SJSA1 (cell line): ENCODE measurements around the gene CHRNB4. TPM values are rescaled to one million over a fixed set of nuclear protein-coding genes. Genes with fewer than 3 reads are reported as not detected.

Experiments used
- DNase-seq, 2 experiments: peaks; one replicate each; pipeline ENCODE4 v3.0.0-alpha.2; 2015 to 2020; ENCODE audit warnings: low spot score in 2 of 2, low read depth in 1 of 2
- H3K27ac ChIP-seq: fragments of 250-450 bp; sonication (Bioruptor Pico); 2 replicates; pipeline ENCODE4 v1.5.1; 2020; ENCODE audit warnings: mild to moderate bottlenecking, moderate library complexity
- H3K27me3 ChIP-seq: fragments of 250-450 bp; sonication (Bioruptor Pico); replicated peaks from 2 replicates; pipeline ENCODE4 v1.5.1; 2020; ENCODE audit warnings: mild to moderate bottlenecking, moderate library complexity
- H3K36me3 ChIP-seq: fragments of 250-450 bp; sonication (Bioruptor Pico); 2 replicates; pipeline ENCODE4 v1.5.1; 2020; ENCODE audit warnings: mild to moderate bottlenecking
- H3K4me1 ChIP-seq: fragments of 250-450 bp; sonication (Bioruptor Pico); replicated peaks from 2 replicates; pipeline ENCODE4 v1.6.1; 2021; ENCODE audit warnings: mild to moderate bottlenecking
- H3K4me3 ChIP-seq: fragments of 250-450 bp; sonication (Bioruptor Pico); 2 replicates; pipeline ENCODE4 v1.5.1; 2020; ENCODE audit warnings: mild to moderate bottlenecking
- H3K9me3 ChIP-seq: fragments of 250-450 bp; sonication (Bioruptor Pico); replicated peaks from 2 replicates; pipeline ENCODE4 v1.5.1; 2020; ENCODE audit warnings: mild to moderate bottlenecking
- total RNA-seq: library from RNA; depleted of rRNA; stranded (reverse); fragments of >200 nt; shearing (Covaris generic); gene quantifications from 2 replicates; pipeline ENCODE4 v1.2.3, GENCODE V29; 2014

The CHRNB4 gene
- total RNA-seq, 1 experiment from 2014 or later: not detected

DNA sequence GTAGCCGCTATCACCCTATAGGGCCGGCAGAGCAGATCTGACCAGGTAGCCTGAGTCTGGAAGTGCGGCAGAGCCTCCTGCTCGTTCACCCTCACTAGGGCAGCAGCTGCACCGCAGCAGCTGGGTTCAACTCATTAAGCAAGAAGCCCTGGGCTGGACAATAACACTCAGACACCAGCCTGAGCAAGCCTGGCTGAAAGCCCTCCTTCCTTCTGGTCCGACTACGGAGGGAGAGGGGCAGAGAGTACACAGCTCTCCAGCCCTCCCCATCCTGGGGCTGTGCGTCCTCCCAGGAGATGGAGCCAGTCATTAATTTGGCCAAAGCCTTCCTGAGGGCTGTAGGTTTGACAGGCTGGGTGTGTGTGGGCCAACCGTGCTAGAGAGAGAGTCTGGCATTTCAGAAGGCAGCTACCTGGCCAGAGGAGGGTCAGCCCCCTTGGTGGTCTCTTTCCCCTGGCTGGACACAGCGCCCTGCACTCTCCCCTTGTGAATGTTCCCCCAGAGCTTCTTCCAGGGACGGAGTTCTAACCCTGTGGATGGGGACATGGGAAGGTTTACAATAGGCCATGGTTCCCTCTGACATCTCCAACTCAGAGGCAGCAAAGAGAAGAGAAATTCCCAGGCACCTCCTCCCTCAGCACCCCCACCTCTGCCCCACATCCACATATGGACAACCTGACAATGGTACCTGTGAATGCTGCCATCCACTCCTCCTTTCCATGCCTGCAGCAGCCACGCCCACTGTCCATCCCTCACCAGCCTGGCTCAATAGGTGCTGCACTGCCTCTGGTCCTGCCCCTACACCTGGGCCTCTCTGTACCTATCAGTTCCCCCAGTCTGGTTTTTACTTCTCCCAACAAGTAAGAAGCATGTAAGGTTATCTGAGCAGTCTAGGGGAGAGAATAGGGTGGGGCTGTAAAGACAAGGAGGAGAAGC is 6.5 kb downstream of the CHRNB4 start:
- no peak for DNase-seq
- H3K27me3 ChIP-seq: no peaks in the 10 kb centered on the region

DNA sequence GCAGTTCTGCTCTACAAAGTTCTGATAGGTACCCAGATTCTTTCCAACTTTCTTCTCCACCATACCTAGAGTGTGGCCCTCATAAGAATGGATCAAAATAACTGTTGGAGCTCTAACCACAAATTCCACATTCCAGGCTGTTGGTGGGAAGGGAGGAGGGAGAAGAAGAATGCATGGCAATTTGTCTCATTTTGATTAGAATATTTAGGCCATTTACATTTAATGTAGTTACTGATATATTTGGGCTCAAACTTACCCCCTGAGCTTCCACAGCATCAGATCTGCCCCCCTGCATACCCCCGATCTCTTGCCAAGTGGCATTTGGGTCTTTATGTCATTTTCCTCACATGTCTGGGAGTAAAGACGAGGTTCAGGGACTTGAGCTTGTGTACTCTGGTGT is 7.7 kb downstream of the CHRNB4 start:
- Histone ChIP-seq H3K4me1 (no peaks in the 10 kb centered on the region), H3K27me3 (no peaks in the 10 kb centered on the region), H3K27ac (no peak overlapping the region), H3K36me3 (no peaks in the 10 kb centered on the region), H3K9me3 (0 out of 2 replicates have a peak, but pooled peaks cover 4% of the 10 kb centered on the region), H3K4me3 (no peak overlapping the region)
- DNase-seq: no peak

More for the DNA sequence above, 6.5 kb downstream of the CHRNB4 start:
- Histone ChIP-seq H3K4me1 (no peaks in the 10 kb centered on the region), H3K9me3 (0 out of 2 replicates have a peak, but pooled peaks cover 4% of the 10 kb centered on the region), H3K36me3 (no peaks in the 10 kb centered on the region), H3K27ac (no peak overlapping the region), H3K4me3 (no peak overlapping the region)

DNA sequence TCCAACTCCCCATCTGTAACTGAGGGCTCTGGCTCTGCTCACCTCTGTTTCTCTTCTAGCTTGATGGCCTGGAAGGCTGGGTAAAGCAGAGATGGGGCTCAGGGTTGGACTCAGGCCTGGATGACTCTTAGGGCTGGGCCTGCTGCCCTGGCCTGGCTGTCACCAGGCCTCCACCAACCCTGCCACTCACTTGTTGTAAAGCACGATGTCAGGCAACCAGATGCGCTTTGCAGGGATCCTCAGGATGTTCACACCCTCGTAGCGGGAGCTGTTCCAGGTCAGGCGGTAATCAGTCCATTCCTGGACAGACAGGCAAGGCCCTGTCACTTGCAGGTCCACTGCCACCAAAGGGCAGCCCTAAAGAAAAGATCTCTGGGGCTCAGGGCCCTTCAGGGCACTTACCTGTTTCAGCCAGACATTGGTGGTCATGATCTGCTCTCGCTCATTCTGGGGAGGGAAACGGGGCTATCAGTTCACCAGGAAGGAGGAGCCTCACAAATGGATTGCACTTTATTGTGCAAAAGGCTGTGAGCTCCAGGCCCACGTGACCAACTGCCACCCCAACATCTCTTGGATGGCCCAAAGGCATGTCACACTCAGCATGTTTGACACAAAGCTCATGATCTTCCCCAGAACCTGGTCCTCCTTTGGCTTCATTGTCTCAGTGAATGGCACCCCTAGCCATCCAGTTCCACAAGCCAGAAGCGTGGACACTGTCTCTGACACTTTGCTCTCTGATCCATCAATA is 9.9 kb downstream of the CHRNB4 start:
- no peaks in the 10 kb centered on the region for H3K4me1 ChIP-seq
- no peak overlapping the region for H3K4me3 ChIP-seq
- H3K27ac ChIP-seq: no peak overlapping the region
- no peaks in the 10 kb centered on the region for H3K27me3 ChIP-seq
- 0 out of 2 replicates have a peak, but pooled peaks cover 4% of the 10 kb centered on the region for H3K9me3 ChIP-seq
- DNase-seq: no peak
- no peaks in the 10 kb centered on the region for H3K36me3 ChIP-seq

DNA sequence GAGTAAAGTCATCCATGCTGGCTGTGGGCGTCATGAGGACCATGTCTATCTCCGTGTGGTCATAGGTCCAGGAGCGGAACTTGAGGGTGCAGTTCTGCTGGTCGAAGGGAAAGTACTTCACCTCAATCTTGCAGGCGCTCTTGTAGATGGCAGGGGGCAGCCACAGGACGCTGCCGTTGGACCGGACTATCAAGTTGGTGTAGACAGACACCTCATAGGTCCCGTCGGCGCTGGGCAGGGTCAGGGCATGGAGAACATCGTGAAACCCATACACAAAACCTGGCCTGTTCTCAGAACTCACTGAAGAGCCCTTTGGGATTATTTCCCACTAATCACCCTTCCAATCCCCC is 11.3 kb downstream of the CHRNB4 start:
- H3K27me3 ChIP-seq: peaks cover 4% of the 10 kb centered on the region; the same call in 1 of the 2 replicates

DNA sequence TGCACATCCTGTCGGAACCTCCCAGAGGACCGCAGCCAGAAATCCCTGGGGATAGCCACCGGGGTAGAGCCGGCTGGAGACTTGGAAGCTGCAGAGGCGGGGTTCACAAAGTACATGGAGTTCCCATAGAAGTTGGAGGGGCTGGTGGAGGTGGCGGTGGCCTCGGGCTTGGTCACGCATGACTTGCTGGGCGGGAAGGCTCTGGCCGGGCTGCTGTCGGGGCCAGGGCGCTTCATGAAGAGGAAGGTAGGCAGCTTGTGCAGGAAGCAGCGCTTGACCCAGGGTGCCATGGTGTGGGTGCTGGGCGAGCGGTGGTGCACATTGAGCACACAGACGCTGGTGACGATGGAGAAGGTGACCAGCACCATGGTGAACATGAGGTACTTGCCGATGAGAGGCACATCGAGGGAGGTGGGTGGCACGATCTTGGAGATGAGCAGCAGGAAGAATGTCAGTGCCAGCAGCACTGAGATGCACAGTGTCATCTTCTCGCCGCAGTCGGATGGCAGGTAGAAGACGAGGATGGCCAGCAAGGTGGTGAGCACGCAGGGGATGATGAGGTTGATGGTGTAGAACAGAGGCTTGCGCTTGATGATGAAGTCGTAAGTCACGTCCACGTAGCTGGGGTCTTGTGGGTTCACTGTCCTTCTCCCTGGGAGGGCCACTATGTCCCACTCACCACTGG is 11.8 kb downstream of the CHRNB4 start:
- Histone ChIP-seq H3K27ac (no peak overlapping the region), H3K4me3 (no peak overlapping the region), H3K4me1 (no peaks in the 10 kb centered on the region), H3K9me3 (0 out of 2 replicates have a peak, but pooled peaks cover 4% of the 10 kb centered on the region), H3K36me3 (no peaks in the 10 kb centered on the region), H3K27me3 (peaks cover 4% of the 10 kb centered on the region; the same call in 1 of the 2 replicates)
- peak in 1 of 2 experiments; percentile 12 for DNase-seq

More for the DNA sequence above, 11.3 kb downstream of the CHRNB4 start:
- Histone ChIP-seq H3K36me3 (no peaks in the 10 kb centered on the region), H3K4me3 (no peak overlapping the region), H3K4me1 (no peaks in the 10 kb centered on the region), H3K27ac (no peak overlapping the region), H3K9me3 (0 out of 2 replicates have a peak, but pooled peaks cover 4% of the 10 kb centered on the region)
- peak in 1 of 2 experiments; percentile 34 for DNase-seq

DNA sequence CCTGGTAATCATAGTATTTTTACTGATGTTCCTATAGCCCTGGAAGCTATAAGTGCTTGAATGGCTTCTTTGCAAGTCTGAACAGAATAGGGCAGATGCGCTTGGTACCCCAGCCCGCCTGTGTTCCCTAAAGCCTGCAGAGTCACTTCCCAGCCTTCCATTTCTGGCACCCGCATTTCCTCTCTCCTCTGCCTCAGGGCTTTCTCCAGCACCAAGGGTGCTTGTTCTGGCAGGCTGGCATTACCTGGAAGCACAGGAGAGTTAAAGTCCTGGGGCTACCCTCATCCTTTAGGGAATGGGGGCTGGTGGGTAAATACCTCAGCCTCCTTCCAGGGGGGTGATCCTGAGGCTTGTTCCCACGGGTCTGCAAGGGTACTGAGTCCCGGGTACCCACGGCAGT is 12.8 kb downstream of the CHRNB4 start:
- Histone ChIP-seq H3K27me3 (peaks cover 7% of the 10 kb centered on the region; the same call in 1 of the 2 replicates), H3K36me3 (no peaks in the 10 kb centered on the region), H3K27ac (no peak overlapping the region), H3K4me3 (no peak overlapping the region), H3K4me1 (no peaks in the 10 kb centered on the region), H3K9me3 (0 out of 2 replicates have a peak, but pooled peaks cover under 1% of the 10 kb centered on the region)
- DNase-seq: peak in 1 of 2 experiments; percentile 16

DNA sequence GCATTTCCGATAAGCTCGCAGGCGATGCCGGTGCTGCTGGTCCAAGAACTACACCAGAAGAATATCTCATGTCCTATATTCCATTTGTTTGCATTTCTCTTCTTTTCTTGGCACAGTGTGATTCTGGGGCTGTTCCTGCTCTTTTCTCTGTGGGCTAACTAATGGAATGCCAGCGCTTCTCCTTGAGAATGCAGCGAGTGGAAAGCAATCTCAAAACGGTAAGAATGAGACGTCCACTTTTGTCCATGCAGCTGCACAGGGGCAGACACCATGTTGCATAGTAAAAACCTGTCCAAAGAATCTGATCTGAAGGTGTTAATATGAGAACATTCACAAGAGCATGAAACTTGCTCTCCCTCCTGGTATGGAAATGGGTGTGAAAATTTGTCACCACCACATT is 13.7 kb downstream of the CHRNB4 start:
- peaks cover 13% of the 10 kb centered on the region for H3K27me3 ChIP-seq

DNA sequence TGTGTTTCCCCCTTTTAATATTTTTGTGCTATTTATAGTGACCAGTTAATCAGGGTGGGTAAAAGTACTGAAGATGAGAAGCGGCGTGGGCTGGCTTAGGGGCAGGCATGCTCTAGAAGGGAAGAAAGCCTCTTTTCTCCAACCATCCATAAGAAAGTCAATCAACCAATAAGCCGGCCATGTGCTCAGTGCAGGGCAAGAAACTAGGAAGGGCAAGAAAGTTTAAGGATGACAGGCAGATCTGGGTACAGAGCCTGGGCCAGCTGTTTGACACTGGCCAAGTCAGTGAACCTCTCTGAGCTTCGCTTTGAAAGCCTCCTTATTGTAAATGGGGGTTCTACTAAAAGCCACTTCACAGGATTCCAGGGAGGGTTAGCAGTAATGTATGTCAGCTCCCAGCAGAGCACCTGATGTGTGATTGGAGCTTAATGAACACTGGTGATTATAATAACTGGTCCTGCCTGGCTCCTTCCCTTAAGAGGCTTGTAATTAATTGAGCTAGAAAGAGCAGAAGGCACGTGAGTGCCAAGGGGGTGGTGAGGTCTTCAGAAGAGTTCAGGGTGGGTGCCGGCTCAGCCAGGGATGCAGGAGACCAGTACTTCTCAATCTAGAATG is 14.5 kb downstream of the CHRNB4 start:
- DNase-seq: peak in 1 of 2 experiments; percentile 8
- Histone ChIP-seq H3K4me1 (no peaks in the 10 kb centered on the region), H3K27me3 (peaks cover 22% of the 10 kb centered on the region), H3K36me3 (no peaks in the 10 kb centered on the region), H3K9me3 (no peaks in the 10 kb centered on the region), H3K27ac (no peak overlapping the region), H3K4me3 (no peak overlapping the region)

More for the DNA sequence above, 13.7 kb downstream of the CHRNB4 start:
- peak in 1 of 2 experiments; percentile 19 for DNase-seq
- Histone ChIP-seq H3K4me3 (no peak overlapping the region), H3K9me3 (no peaks in the 10 kb centered on the region), H3K4me1 (no peaks in the 10 kb centered on the region), H3K36me3 (no peaks in the 10 kb centered on the region), H3K27ac (no peak overlapping the region)

DNA sequence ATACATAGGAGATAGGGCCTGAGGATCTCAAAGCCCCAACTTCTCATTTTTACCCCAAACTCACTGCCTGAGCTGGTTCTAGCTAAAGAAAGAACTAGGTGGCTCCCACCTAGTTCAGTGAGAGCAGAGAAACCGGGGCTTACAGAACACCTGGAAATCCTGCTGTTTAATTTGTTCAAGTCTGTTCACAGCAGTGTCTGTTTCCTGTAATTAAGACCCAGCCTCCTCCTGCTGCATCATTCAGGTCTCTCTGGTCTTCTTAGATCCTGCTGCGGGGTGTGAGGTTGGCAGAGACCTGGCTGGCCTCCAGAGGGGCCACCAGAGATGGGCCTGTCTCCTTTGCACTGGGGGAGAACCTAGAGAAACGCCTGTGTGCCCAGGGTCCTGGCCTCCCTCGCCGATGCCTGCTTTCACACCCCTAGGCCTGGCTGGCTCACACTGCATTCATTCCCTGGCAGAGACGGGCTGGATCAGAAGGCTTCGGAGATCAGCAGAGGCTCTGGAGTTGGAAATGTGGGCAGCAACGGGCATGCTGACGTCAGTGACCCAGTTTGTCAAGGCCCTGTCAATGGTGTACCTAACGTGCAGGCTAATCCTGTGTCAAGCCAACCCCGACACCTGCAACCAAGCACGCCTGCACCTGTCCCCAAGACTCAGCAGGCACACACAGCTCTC is 15.3 kb downstream of the CHRNB4 start:
- Histone ChIP-seq H3K36me3 (no peaks in the 10 kb centered on the region), H3K4me3 (no peak overlapping the region), H3K27ac (no peak overlapping the region), H3K4me1 (no peaks in the 10 kb centered on the region), H3K27me3 (peaks cover 29% of the 10 kb centered on the region), H3K9me3 (no peaks in the 10 kb centered on the region)
- peak in 1 of 2 experiments; percentile 23 for DNase-seq

DNA sequence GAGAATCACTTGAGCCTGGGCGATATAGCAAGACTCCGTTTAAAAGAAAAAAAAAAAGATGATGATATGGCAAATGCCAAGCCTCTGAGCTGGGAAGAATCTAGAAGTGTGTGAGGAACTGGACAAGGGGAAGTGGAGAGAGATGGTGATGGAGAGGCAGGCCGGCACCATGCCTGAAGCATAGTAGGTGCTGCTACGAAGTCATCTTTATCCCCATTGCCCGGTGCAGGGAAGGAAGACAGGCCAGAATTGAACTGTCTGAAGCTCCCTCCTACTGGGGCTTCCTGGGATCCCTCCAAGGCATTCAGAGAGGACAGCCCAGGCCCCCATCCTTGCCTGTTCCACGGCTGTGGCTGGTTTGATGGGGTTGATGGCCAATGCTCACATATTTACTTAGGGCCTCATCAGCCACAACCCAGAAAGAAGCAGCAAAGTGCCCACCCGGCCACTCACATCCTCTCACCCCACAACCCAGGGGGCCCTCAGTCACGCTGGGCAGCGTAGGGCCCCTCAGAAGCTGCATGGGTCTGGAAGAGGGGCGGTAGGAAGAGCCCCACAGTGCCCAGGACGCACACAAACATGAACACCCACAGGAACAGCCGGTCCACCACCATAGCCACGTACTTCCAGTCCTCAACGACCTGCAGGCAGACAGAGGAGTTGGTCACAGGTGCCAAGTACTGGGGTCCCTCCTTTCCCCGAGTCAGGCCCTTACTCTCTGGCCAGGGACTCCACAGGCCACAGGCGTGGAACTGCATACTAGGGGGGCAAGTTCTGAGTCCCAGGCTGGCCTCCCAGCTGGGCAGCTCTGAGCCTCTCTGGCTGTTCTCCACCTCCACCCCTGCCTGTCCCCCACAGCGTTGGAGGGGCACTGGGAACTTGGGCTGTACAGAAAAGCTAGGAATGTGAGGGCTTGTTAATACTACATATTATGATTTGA is 16.1 kb downstream of the CHRNB4 start:
- no peaks in the 10 kb centered on the region; the same call in 1 of the 2 replicates for H3K9me3 ChIP-seq
- no peak overlapping the region for H3K27ac ChIP-seq
- DNase-seq: peak in 1 of 2 experiments; percentile 22
- H3K4me3 ChIP-seq: no peak overlapping the region
- H3K4me1 ChIP-seq: peaks cover 7% of the 10 kb centered on the region; the same call in 1 of the 2 replicates
- peaks cover 38% of the 10 kb centered on the region for H3K27me3 ChIP-seq
- H3K36me3 ChIP-seq: no peaks in the 10 kb centered on the region

DNA sequence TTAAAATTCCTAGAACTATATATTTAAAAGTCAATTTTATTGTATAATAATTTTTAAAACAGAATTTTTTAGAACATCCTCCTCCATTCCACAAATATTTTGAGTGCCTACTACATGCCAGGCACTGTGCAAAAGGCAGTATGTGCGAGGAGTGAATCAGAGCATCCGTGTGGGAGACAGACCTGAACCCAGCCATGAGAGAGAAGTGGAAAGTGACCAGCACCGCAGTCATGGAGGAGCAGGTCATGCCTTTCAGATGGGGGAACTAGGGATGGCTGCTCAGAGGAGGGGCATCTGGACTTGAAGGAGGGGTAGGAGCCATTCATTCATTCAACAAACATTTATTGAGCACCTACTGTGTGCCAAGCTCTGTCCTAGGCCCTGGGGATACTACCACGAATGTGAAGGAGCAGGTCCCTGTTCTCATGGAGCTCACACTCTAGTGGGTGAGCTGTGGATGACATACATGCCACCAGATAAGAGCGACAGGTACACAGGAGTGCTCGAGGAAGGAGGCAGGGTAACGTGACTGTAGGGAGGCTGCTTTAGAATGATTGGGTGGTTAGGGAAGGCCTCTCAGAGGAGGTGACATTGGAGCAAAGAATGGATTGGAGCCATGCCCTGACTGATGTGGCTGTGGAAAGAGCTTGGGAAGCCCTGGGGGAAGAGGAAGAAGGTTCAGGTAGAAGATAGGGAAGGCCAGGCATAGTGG is 17.1 kb downstream of the CHRNB4 start:
- Histone ChIP-seq H3K4me3 (no peak overlapping the region), H3K4me1 (peaks cover 8% of the 10 kb centered on the region; the same call in 1 of the 2 replicates), H3K27me3 (peaks cover 47% of the 10 kb centered on the region), H3K9me3 (no peaks in the 10 kb centered on the region; the same call in 1 of the 2 replicates), H3K27ac (no peak overlapping the region), H3K36me3 (no peaks in the 10 kb centered on the region)
- no peak for DNase-seq
